PFSK-1 (cell line): ENCODE results near the gene HEATR5B.

Experiments used
- FOXP2 ChIP-seq: optimal IDR thresholded peaks from 2 replicates; pipeline ENCODE3; 2011; ENCODE audit warnings: borderline replicate concordance, control low read depth, inconsistent platforms; ENCODE audit not compliant: insufficient read depth; ENCODE audit errors: extremely low read length, extremely low read depth
- POLR2AphosphoS5 ChIP-seq: IDR thresholded peaks from 2 replicates; pipeline ENCODE4 v1.6.1; 2012; ENCODE audit warnings: low read depth, mild to moderate bottlenecking, control low read depth, low read length, moderate library complexity
- REST ChIP-seq, 2 experiments: IDR thresholded peaks; 2 replicates each; pipeline versions ENCODE4 v1.6.1 to v1.8.0; 2011 to 2012; ENCODE audit warnings: low read depth in 2 of 2, low read length in 2 of 2, control low read depth in 1 of 2, inconsistent platforms in 1 of 2, mild to moderate bottlenecking in 1 of 2, moderate library complexity in 1 of 2; ENCODE audit not compliant: insufficient read depth in 1 of 2
- SIN3A ChIP-seq: IDR thresholded peaks from 2 replicates; pipeline ENCODE4 v1.6.1; 2012; ENCODE audit warnings: mild to moderate bottlenecking, low read length, moderate library complexity, borderline replicate concordance; ENCODE audit not compliant: insufficient read depth
- TAF1 ChIP-seq: IDR thresholded peaks from 2 replicates; pipeline ENCODE4 v1.6.1; 2012; ENCODE audit warnings: low read length, control low read depth, borderline replicate concordance; ENCODE audit not compliant: insufficient read depth

DNA sequence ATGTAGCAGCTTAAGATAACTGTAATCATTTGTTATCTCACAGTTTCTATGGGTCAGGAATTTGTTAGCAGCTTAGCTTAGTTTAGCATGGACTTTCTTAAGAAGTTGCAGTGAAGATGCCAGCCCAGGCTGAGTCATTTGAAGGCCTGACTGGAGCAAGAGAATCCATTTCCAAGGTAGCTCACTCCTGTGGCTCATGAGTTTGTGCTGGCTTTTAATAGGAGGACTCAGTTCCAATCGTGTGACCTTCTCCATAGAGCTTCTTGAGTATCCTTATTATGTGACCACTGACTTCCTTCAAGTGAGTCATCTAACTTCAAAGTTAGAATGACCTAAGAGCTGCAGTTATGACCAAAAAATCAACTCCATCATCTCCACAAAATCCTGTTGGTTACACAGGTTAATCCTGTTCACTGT lies 1.6 kb upstream of the HEATR5B start:
- TF ChIP-seq TAF1 (no peak), POLR2AphosphoS5 (no peak), SIN3A (no peak), REST (IDR thresholded peaks at IDR 0.05; ENCODE audit: insufficient read depth in 1 of 2, low read depth in 2 of 2, low read length in 2 of 2) (no peak), FOXP2 (no peak)
